Thymus (tissue), 11 donors: Measurements from ENCODE around the gene TMEM108. TPM values are rescaled to one million over a fixed set of nuclear protein-coding genes. Genes with fewer than 3 reads are reported as not detected.

Source experiments
- DNase-seq, 9 donors: peaks; one replicate each; pipeline ENCODE4 v3.0.0-alpha.2; 2013; ENCODE audit warnings: low spot score in 9 of 9, low read depth in 6 of 9, missing footprints in 1 of 9
- H3K27ac ChIP-seq, 2 donors: one replicate each; pipeline ENCODE4 v1.5.1; 2013; ENCODE audit warnings: control low read depth in 1 of 2, low read depth in 1 of 2, low read length in 1 of 2, mild to moderate bottlenecking in 1 of 2, moderate library complexity in 1 of 2
- H3K27me3 ChIP-seq, 2 donors: one replicate each; pipeline ENCODE4 v1.5.1; 2013; ENCODE audit warnings: low read length in 1 of 2; ENCODE audit not compliant: control insufficient read depth in 2 of 2, insufficient read depth in 1 of 2
- H3K36me3 ChIP-seq, 2 donors: one replicate each; pipeline ENCODE4 v1.5.1; 2013; ENCODE audit warnings: low read length in 1 of 2, mild to moderate bottlenecking in 1 of 2, moderate library complexity in 1 of 2; ENCODE audit not compliant: control insufficient read depth in 2 of 2, insufficient read depth in 2 of 2
- H3K4me1 ChIP-seq, 2 donors: one replicate each; pipeline ENCODE4 v1.5.1; 2013; ENCODE audit warnings: low read length in 2 of 2; ENCODE audit not compliant: control insufficient read depth in 2 of 2, insufficient read depth in 2 of 2
- H3K4me3 ChIP-seq, 2 donors: one replicate each; pipeline ENCODE4 v1.5.1; 2013; ENCODE audit warnings: low read length in 2 of 2, control low read depth in 1 of 2, mild to moderate bottlenecking in 1 of 2
- H3K9me3 ChIP-seq, 2 donors: one replicate each; pipeline ENCODE4 v1.5.1; 2013; ENCODE audit warnings: low read length in 1 of 2, mild to moderate bottlenecking in 1 of 2; ENCODE audit not compliant: control insufficient read depth in 2 of 2, insufficient read depth in 1 of 2
- WGBS: extraction: QIAGEN DNeasy Blood & Tissue Kit; methylation state at CpG from one replicate; pipeline ENCODE4 v1.1.7; 2013; 5-methylcytosine and 5-hydroxymethylcytosine counted together
- polyA plus RNA-seq: library from polyadenylated mRNA; stranded (reverse); fragments of 200-250 nt; gene quantifications from one replicate; pipeline ENCODE4 v1.2.3, GENCODE V29; 2013
- total RNA-seq: library from RNA; stranded (reverse); fragments of 120-200 nt; gene quantifications from one replicate; pipeline ENCODE4 v1.2.4, GENCODE V29; 2013
- donor health status: healthy.

The TMEM108 gene
- total and polyA plus RNA-seq, 2 donors, result 0.33 to 0.50 TPM

- Histone ChIP-seq H3K4me3 (no peak overlapping the region), H3K36me3 (no peaks in the 10 kb centered on the region), H3K27me3 (no peaks in the 10 kb centered on the region), H3K4me1 (no peaks in the 10 kb centered on the region), H3K27ac (no peak overlapping the region), H3K9me3 (no peaks in the 10 kb centered on the region)
- no peak for DNase-seq
- WGBS, result 79% methylated on average over 4 of the region's 4 CpGs
Observed at GRCh38 chr3:133271539-133271938, 233.3 kb downstream of the TMEM108 start.

- DNase-seq, result no peak
- no peak overlapping the region for H3K4me3 ChIP-seq
- H3K27ac ChIP-seq, result no peak overlapping the region
- 85% methylated on average over 2 of the region's 2 CpGs for WGBS
- no peaks in the 10 kb centered on the region for H3K36me3 ChIP-seq
- H3K27me3 ChIP-seq, result no peaks in the 10 kb centered on the region
- H3K9me3 ChIP-seq, result no peaks in the 10 kb centered on the region
- no peaks in the 10 kb centered on the region for H3K4me1 ChIP-seq
Observed at GRCh38 chr3:133273346-133273745, 235.2 kb downstream of the TMEM108 start.

- no peaks in the 10 kb centered on the region for H3K4me1 ChIP-seq
- H3K9me3 ChIP-seq, result no peaks in the 10 kb centered on the region
- no peaks in the 10 kb centered on the region for H3K27me3 ChIP-seq
- H3K4me3 ChIP-seq, result no peak overlapping the region
- H3K36me3 ChIP-seq, result no peaks in the 10 kb centered on the region
- DNase-seq, result no peak
- no peak overlapping the region for H3K27ac ChIP-seq
Observed at GRCh38 chr3:133274477-133274876, 236.3 kb downstream of the TMEM108 start.

GRCh38 chr3:133276594-133276993, 238.4 kb downstream of the TMEM108 start:
- peak in 5 of 9 donors; percentile 6 to 47 (median 13) for DNase-seq
- Histone ChIP-seq H3K36me3 (no peaks in the 10 kb centered on the region), H3K9me3 (no peaks in the 10 kb centered on the region), H3K27me3 (no peaks in the 10 kb centered on the region), H3K4me3 (no peak overlapping the region), H3K4me1 (peaks cover 0 to 2% of the 10 kb centered on the region in 2 donors), H3K27ac (peak overlapping the region in 1 of 2 donors; percentile 1)
- 32% methylated on average over 4 of the region's 4 CpGs for WGBS

- Histone ChIP-seq H3K27ac (no peak overlapping the region), H3K4me1 (peaks cover 0 to 2% of the 10 kb centered on the region in 2 donors), H3K27me3 (no peaks in the 10 kb centered on the region), H3K4me3 (no peak overlapping the region), H3K9me3 (no peaks in the 10 kb centered on the region), H3K36me3 (no peaks in the 10 kb centered on the region)
- WGBS, result 94% methylated on average over 2 of the region's 2 CpGs
- DNase-seq, result no peak
Observed at GRCh38 chr3:133277813-133278212, 239.6 kb downstream of the TMEM108 start.

GRCh38 chr3:133278260-133279043, 240.3 kb downstream of the TMEM108 start:
- 95% methylated on average over 7 of the region's 7 CpGs for WGBS
- DNase-seq, result no peak
- H3K36me3 ChIP-seq, result no peaks in the 10 kb centered on the region
- H3K4me1 ChIP-seq, result peaks cover 0 to 2% of the 10 kb centered on the region in 2 donors
- no peak overlapping the region for H3K27ac ChIP-seq
- H3K27me3 ChIP-seq, result no peaks in the 10 kb centered on the region
- H3K4me3 ChIP-seq, result no peak overlapping the region
- no peaks in the 10 kb centered on the region for H3K9me3 ChIP-seq

GRCh38 chr3:133280586-133280985, 242.4 kb downstream of the TMEM108 start:
- Histone ChIP-seq H3K9me3 (no peaks in the 10 kb centered on the region), H3K27me3 (no peaks in the 10 kb centered on the region), H3K4me1 (peaks cover 0 to 2% of the 10 kb centered on the region in 2 donors), H3K27ac (no peak overlapping the region), H3K4me3 (no peak overlapping the region), H3K36me3 (no peaks in the 10 kb centered on the region)
- DNase-seq, result no peak
- 85% methylated on average over 1 of the region's 1 CpG for WGBS

GRCh38 chr3:133282236-133282635, 244.0 kb downstream of the TMEM108 start:
- 91% methylated on average over 4 of the region's 4 CpGs for WGBS
- no peak for DNase-seq

GRCh38 chr3:133283958-133284807, 246.0 kb downstream of the TMEM108 start:
- no peaks in the 10 kb centered on the region for H3K9me3 ChIP-seq
- no peak for DNase-seq
- 93% methylated on average over 4 of the region's 4 CpGs for WGBS

More at GRCh38 chr3:133282236-133282635, 244.0 kb downstream of the TMEM108 start:
- no peaks in the 10 kb centered on the region for H3K36me3 ChIP-seq
- H3K4me3 ChIP-seq, result no peak overlapping the region
- H3K4me1 ChIP-seq, result peaks cover 0 to 2% of the 10 kb centered on the region in 2 donors
- H3K27ac ChIP-seq, result no peak overlapping the region
- no peaks in the 10 kb centered on the region for H3K27me3 ChIP-seq
- no peaks in the 10 kb centered on the region for H3K9me3 ChIP-seq

More at GRCh38 chr3:133283958-133284807, 246.0 kb downstream of the TMEM108 start:
- no peak overlapping the region for H3K27ac ChIP-seq
- H3K27me3 ChIP-seq, result no peaks in the 10 kb centered on the region
- H3K4me1 ChIP-seq, result peaks cover 0 to 2% of the 10 kb centered on the region in 2 donors
- H3K4me3 ChIP-seq, result no peak overlapping the region
- H3K36me3 ChIP-seq, result no peaks in the 10 kb centered on the region
